Activated CD8-positive, alpha-beta memory T cell treated with anti-CD3 and anti-CD28 coated beads, Interleukin-2, amount 50 U/mL, for 24 hours (primary cell): Measurements from ENCODE around the gene C1QTNF5.
"Not testable (repeated sequence)": the region's sequence is repeated elsewhere in the genome, so short reads cannot be mapped to it uniquely, and the experiment has no call there.

Experiments
- DNase-seq: peaks from one replicate; pipeline ENCODE4 v3.0.0-alpha.2; 2020; ENCODE audit errors: extremely low read depth

Gene C1QTNF5

GRCh38 chr11:119340335-119341221 is at the start of gene C1QTNF5:
Gene C1QTNF5, minus strand, starts transcription at chr11:119340883. Its CDS starts 486 bp downstream, at chr11:119340397.
- DNase-seq = no peak

DNA sequence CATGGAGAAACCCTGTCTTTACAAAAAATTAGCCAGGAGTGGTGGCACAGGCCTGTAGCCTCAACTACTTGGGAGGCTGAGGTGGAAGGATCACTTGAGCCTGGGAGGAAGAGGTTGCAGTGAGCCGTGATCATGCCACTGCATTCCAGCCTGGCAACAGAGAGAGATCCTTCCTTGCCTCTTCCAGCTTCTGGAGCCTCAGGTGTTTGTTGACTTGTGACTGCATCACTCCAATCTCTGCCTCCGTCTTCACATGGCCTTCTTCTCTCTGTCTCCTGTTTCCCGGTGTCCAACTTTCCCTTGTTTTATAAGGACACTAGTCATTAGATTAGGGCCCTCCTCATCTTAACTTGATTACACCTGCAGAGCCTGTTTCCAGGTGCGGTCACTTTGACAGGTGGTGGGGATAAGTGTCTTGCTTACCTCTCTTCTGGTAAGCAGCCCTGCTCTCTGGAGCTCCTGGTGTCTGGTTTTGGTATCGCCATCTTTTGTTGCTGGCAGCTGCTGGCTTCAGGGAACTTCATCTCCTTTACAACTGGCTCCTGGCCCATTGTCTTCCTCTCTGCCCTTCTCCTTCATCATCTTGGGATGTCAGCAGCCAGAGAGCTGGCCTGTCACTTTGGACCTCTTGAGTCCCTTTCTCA is 49.0 kb upstream of the C1QTNF5 start:
- no peak for DNase-seq

DNA sequence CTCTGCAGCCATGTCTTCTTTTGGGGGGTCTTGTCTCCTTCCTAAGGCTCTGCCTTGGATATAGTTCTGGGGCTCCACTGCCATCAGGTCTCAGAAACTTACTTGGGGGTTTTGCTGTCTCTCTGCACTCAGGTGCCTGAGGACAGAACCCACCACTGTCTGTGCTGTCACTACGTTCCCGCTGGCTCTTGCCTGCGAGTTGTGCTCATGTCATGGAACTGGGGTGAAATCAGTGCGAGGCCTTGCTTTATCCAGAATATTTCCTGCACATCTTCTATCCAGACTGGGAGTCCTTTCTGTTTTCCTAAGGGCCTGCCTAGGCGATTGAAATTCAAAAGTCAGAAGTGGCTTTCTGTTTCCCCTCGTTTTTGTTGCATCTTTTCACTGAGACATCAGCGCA is 47.4 kb upstream of the C1QTNF5 start:
- no peak for DNase-seq

DNA sequence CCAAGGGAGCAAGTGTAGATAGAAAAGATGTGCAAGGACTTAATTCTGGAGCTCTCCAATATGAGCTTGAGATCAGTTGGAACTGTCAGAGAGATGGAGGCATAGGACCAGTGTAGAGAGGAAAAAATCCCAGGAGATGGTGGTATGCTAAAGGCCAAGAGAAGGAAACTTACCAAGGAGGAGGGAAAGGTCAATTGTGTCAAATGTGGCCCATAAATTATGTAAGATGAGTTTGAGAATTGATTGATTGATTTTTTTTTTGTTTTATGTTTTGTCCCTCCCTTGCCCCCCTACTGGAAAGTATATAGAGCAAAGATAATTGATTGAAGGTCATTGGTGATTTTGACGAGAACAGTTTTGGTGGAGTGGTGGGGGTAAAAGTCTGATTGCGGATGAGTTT is 43.6 kb upstream of the C1QTNF5 start:
- no peak for DNase-seq

DNA sequence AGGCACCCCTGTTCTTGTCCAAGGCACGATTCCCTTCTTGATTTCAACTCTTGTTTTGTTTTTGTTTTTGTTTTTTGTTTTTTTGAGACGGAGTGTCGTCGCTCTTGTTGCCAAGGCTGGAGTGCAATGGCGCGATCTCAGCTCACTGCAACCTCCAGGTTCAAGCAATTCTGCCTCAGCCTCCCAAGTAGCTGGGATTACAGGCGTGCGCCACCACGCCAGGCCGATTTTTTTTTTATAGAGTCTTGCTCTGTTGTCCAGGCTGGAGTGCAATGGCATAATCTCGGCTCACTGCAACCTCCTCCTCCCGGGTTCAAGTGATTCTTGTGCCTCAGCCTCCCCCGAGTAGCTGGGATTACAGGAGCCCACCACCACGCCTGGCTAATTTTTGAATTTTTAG is 41.8 kb upstream of the C1QTNF5 start:
- not testable (repeated sequence) for DNase-seq

DNA sequence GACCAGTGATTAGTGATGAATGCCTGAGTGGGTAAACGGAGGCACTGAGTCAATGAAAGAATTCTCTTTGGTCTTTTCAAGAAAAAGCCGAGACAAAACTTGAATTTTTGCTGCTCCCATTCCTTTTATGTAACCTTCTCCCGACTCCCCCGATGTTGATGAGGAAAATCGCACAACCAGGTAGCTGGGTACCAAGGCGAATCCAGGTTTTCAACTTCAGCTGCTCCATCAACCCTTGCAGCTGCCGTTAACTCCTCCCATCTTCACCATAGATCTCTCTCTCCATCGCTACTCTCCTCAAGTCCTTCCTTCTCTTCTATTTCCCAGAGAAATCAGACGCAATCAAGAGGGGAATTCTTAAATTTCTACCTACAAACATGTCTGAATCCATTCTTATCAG is 41.4 kb upstream of the C1QTNF5 start:
- no peak for DNase-seq

GRCh38 chr11:119381181-119381988 is 40.7 kb upstream of the C1QTNF5 start, which contains the start of gene USP2:
Gene USP2, minus strand, starts transcription at chr11:119381690. Its CDS starts 8,210 bp downstream, at chr11:119373480.
- DNase-seq = peak; percentile 85

GRCh38 chr11:119380827-119381180 is 40.1 kb upstream of the C1QTNF5 start:
- no peak for DNase-seq

GRCh38 chr11:119380160-119380826 is 39.6 kb upstream of the C1QTNF5 start:
- no peak for DNase-seq

- DNase-seq = no peak
Observed at GRCh38 chr11:119378851-119379465, 38.3 kb upstream of the C1QTNF5 start.

GRCh38 chr11:119377961-119378667 is 37.4 kb upstream of the C1QTNF5 start:
- DNase-seq = no peak

GRCh38 chr11:119377112-119377901 is 36.6 kb upstream of the C1QTNF5 start:
- no peak for DNase-seq

DNA sequence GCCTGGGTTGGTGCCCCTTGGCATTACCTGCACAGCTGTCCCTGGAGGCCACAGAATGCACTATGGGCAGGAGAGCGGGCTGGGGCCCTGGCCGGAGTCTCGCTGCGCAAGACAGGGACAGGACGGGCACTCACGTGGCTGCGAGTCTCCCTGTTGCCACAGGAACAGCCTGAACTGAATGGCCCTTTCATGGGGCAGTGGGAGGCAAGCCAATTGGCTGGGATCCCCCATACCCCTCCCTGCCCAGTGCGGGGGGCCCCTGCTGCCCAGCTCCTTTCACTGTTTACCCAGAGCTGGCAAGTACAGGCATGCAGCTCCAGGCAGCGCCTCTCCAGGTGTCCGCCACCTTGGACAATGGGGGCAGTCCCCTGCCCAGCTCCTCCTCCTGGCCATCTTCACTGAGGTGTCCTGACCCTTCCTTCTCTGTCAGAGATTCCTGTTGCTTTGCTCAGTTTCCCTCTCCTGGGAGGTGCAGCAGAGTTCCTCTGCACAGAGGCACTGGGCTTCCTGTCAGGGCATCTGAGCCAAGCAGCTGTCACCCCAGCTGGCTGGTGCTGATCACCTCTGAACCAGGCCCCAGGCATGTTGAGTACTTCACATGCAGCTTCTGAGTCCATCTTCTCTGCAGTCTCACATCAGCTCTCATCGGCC is 35.6 kb upstream of the C1QTNF5 start:
- no peak for DNase-seq

- DNase-seq = no peak
Observed at GRCh38 chr11:119375337-119376196, 34.9 kb upstream of the C1QTNF5 start.

GRCh38 chr11:119374632-119375336 is 34.1 kb upstream of the C1QTNF5 start:
- DNase-seq = no peak

GRCh38 chr11:119373921-119374631 is 33.4 kb upstream of the C1QTNF5 start:
- DNase-seq = no peak
